Adrenal gland (tissue), 12 donors: Measurements from ENCODE around the gene CRB1. TPM values are rescaled to one million over a fixed set of nuclear protein-coding genes. Genes with fewer than 3 reads are reported as not detected.

Experiments used
- DNase-seq, 7 donors: peaks; one replicate each; pipeline ENCODE4 v3.0.0-alpha.2; 2019 to 2020
- H3K27ac ChIP-seq, 5 donors: fragments of 200-600 bp; sonication (generic) in 4 of 5; 1 replicate in 3 of 5; 2 replicates in 2 of 5; pipeline versions ENCODE4 v1.5.1 to v1.8.0; 2016 to 2020; ENCODE audit warnings: mild to moderate bottlenecking in 1 of 5
- H3K27me3 ChIP-seq: fragments of 200-600 bp; 2 replicates; pipeline ENCODE4 v1.8.0; 2021
- H3K36me3 ChIP-seq, 2 donors: fragments of 200-600 bp; replicated peaks in 1 of 2; 1 replicate in 1 of 2; 2 replicates in 1 of 2; pipeline versions ENCODE4 v1.5.1 to v1.8.0; 2018 to 2022
- H3K4me1 ChIP-seq, 2 donors: fragments of 200-600 bp; replicated peaks in 1 of 2; 1 replicate in 1 of 2; 2 replicates in 1 of 2; pipeline versions ENCODE4 v1.5.1 to v1.8.0; 2018 to 2021
- H3K4me3 ChIP-seq, 4 donors: fragments of 200-600 bp; sonication (generic) in 3 of 4; one replicate each; pipeline ENCODE4 v1.5.1; 2016 to 2018
- H3K9me3 ChIP-seq, 3 donors: fragments of 200-600 bp; sonication (generic) in 1 of 3; replicated peaks in 1 of 3; 1 replicate in 2 of 3; 2 replicates in 1 of 3; pipeline versions ENCODE4 v1.5.1 to v1.8.0; 2016 to 2021
- CTCF ChIP-seq, 6 experiments: fragments of 450-650 bp in 4 of 6; fragments of 200-600 bp in 2 of 6; sonication (generic) in 1 of 6; IDR thresholded peaks; 1 replicate in 5 of 6; 2 replicates in 1 of 6; pipeline versions ENCODE4 v1.5.1 to v1.8.0; 2016 to 2021; ENCODE audit warnings: antibody characterized with exemption in 6 of 6, mild to moderate bottlenecking in 2 of 6, moderate library complexity in 1 of 6
- POLR2A ChIP-seq, 2 donors: fragments of 450-650 bp; IDR thresholded peaks; one replicate each; pipeline ENCODE4 v1.6.1; 2017; ENCODE audit warnings: antibody characterized with exemption in 2 of 2, mild to moderate bottlenecking in 2 of 2, moderate library complexity in 1 of 2
- WGBS, 4 donors: extraction: QIAGEN DNeasy Blood & Tissue Kit in 2 of 4; methylation state at CpG; one replicate each; pipeline versions ENCODE4 v1.1.5 to v1.1.7; 2013 to 2017; 5-methylcytosine and 5-hydroxymethylcytosine counted together
- intact Hi-C, 2 donors: fragments of 100-400 bp; cut with DNase I; formaldehyde crosslinking; loops; one replicate each; pipeline versions ENCODE4 v1.14.1 to v1.15.0; 2022 to 2023
- polyA plus RNA-seq, 3 donors: library from polyadenylated mRNA; stranded (reverse); fragments of 200-250 nt in 2 of 3; fragments of 350-450 nt in 1 of 3; fragmentation: Illumina TruSeq in 1 of 3; extraction: RNeasy Lipid Tissue Mini Kit (QIAGEN cat#74804) in 1 of 3; gene quantifications; one replicate each; pipeline ENCODE4 v1.2.3, GENCODE V29; 2013 to 2014
- total RNA-seq, 9 donors: library from RNA; depleted of rRNA in 4 of 9; stranded (reverse); fragments of >200 nt in 4 of 9; fragments of 120-200 nt in 1 of 9; fragmentation: NEBNext Ultra II Directional in 1 of 9; extraction: Animal tissue kit (Norgen Biotek cat#: 25700) in 1 of 9; gene quantifications; one replicate each; pipeline versions ENCODE4 v1.1.0 to v1.2.4, GENCODE V29; 2013 to 2023
- donor health status: healthy with polysubstance abuse.
- donor health status: Bipolar disorder and iron deficiency.
- donor health status: DM: yes; HTN: yes; CAD: no.
- donor health status: DM: no; HTN: no; CAD: no.
- donor health status: DM: no; HTN: no; CAD: no.
- donor health status: DM: yes; HTN: yes; CAD: no.

Gene CRB1
- total and polyA plus RNA-seq, 12 donors = 0.11 to 0.92 (median 0.39) TPM; not detected in 2

- no peaks in the 10 kb centered on the region for H3K36me3 ChIP-seq
- no peaks in the 10 kb centered on the region for H3K9me3 ChIP-seq
- no peaks in the 10 kb centered on the region for H3K27me3 ChIP-seq
- no peak for TF ChIP-seq POLR2A (IDR thresholded peaks at IDR 0.05)
- no peak for DNase-seq
- H3K4me1 ChIP-seq = no peaks in the 10 kb centered on the region
- intact Hi-C loops = no loop called here
- no peak overlapping the region for H3K4me3 ChIP-seq
- no peak overlapping the region for H3K27ac ChIP-seq
Observed at GRCh38 chr1:197463142-197463541, 195.1 kb downstream of the CRB1 start.

- Histone ChIP-seq H3K27ac (no peak overlapping the region), H3K27me3 (no peaks in the 10 kb centered on the region), H3K36me3 (no peaks in the 10 kb centered on the region), H3K4me3 (no peak overlapping the region), H3K9me3 (no peaks in the 10 kb centered on the region), H3K4me1 (no peaks in the 10 kb centered on the region)
- WGBS, 4 donors = 17 to 23% (median 18%) methylated on average over 7 of the region's 7 CpGs
- DNase-seq = peak in 6 of 7 donors; percentile 20 to 62 (median 28)
- TF ChIP-seq CTCF (IDR thresholded peaks at IDR 0.05) = no peak
- no peak for TF ChIP-seq POLR2A (IDR thresholded peaks at IDR 0.05)
- intact Hi-C loops = no loop called here
Observed at GRCh38 chr1:197464044-197464443, 196.0 kb downstream of the CRB1 start.

GRCh38 chr1:197465528-197466327 is 197.7 kb downstream of the CRB1 start:
- TF ChIP-seq POLR2A (IDR thresholded peaks at IDR 0.05) (no peak), CTCF (IDR thresholded peaks at IDR 0.05) (no peak)
- Histone ChIP-seq H3K36me3 (no peaks in the 10 kb centered on the region), H3K4me3 (no peak overlapping the region), H3K4me1 (no peaks in the 10 kb centered on the region), H3K27ac (no peak overlapping the region), H3K9me3 (no peaks in the 10 kb centered on the region), H3K27me3 (no peaks in the 10 kb centered on the region)
- intact Hi-C loops = no loop called here
- no peak for DNase-seq
- 86 to 93% (median 90%) methylated on average over 3 of the region's 3 CpGs for WGBS, 4 donors

GRCh38 chr1:197466813-197467212 is 198.8 kb downstream of the CRB1 start:
- Histone ChIP-seq H3K9me3 (no peaks in the 10 kb centered on the region), H3K4me3 (no peak overlapping the region), H3K4me1 (no peaks in the 10 kb centered on the region), H3K27me3 (no peaks in the 10 kb centered on the region), H3K27ac (no peak overlapping the region), H3K36me3 (no peaks in the 10 kb centered on the region)
- DNase-seq = no peak
- intact Hi-C loops = no loop called here
- 63 to 76% (median 73%) methylated on average over 3 of the region's 3 CpGs for WGBS, 4 donors
- TF ChIP-seq POLR2A (IDR thresholded peaks at IDR 0.05) (no peak), CTCF (IDR thresholded peaks at IDR 0.05) (no peak)

DNA sequence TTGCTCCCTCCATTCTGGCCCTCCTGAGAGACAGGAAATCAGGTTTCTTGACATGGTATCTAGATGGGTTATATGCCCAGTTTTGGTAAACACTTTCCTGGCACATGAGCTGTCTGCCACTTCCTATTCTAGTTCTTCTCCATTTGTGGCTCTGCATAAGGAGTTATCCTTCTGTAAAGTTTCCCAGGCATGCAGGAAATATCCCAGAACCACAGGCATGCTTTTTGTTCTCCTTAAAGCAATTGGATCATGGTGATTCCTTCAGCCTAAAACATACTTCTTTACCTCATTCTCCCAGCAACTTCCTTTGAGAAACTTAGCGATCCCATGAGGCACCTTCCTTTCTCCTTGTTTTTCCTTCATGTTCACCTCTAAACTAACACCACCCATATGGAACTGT is 199.8 kb downstream of the CRB1 start:
- H3K36me3 ChIP-seq = no peaks in the 10 kb centered on the region
- H3K27ac ChIP-seq = no peak overlapping the region
- H3K27me3 ChIP-seq = no peaks in the 10 kb centered on the region
- H3K4me3 ChIP-seq = no peak overlapping the region
- TF ChIP-seq CTCF (IDR thresholded peaks at IDR 0.05) = no peak
- no peak for TF ChIP-seq POLR2A (IDR thresholded peaks at IDR 0.05)
- intact Hi-C loops = no loop called here
- no peaks in the 10 kb centered on the region for H3K9me3 ChIP-seq
- WGBS, 4 donors = 86 to 100% (median 99%) methylated on average over 1 of the region's 1 CpG
- H3K4me1 ChIP-seq = no peaks in the 10 kb centered on the region
- no peak for DNase-seq
